HG03139 (cell line): ENCODE results near the gene HAUS5.
A peak's percentile ranks its signal among the peaks of the same experiment; 100 is the strongest.

Experiments used
- ATAC-seq: cut with Tn5 transposase; IDR thresholded peaks from one replicate; pipeline ENCODE4 v1.9.1; 2021; ENCODE audit not compliant: unreplicated experiment

The HAUS5 gene

GRCh38 chr19:35607661-35608060, 4.9 kb upstream of the HAUS5 start:
- no peak for ATAC-seq

GRCh38 chr19:35608251-35608650, 4.3 kb upstream of the HAUS5 start:
- no peak for ATAC-seq

- no peak for ATAC-seq
Observed at GRCh38 chr19:35609851-35610353, 2.6 kb upstream of the HAUS5 start.

GRCh38 chr19:35612224-35612558, 344 bp upstream of the HAUS5 start:
- ATAC-seq = no peak

- ATAC-seq = no peak
Observed at GRCh38 chr19:35613574-35613973, 1.0 kb downstream of the HAUS5 start.

- ATAC-seq = no peak
Observed at GRCh38 chr19:35615036-35615435, 2.5 kb downstream of the HAUS5 start.

- no peak for ATAC-seq
Observed at GRCh38 chr19:35618857-35619256, 6.3 kb downstream of the HAUS5 start.

GRCh38 chr19:35619290-35619923, 6.9 kb downstream of the HAUS5 start:
- no peak for ATAC-seq

GRCh38 chr19:35620001-35620400, 7.5 kb downstream of the HAUS5 start:
- no peak for ATAC-seq

GRCh38 chr19:35621708-35622107, 9.2 kb downstream of the HAUS5 start:
- ATAC-seq = no peak

- no peak for ATAC-seq
Observed at GRCh38 chr19:35622750-35623149, 10.2 kb downstream of the HAUS5 start.

- no peak for ATAC-seq
Observed at GRCh38 chr19:35623327-35624010, 10.9 kb downstream of the HAUS5 start.

- no peak for ATAC-seq
Observed at GRCh38 chr19:35628264-35628564, 15.7 kb downstream of the HAUS5 start.

- peak; percentile 93 for ATAC-seq
Observed at GRCh38 chr19:35628565-35629331, 16.2 kb downstream of the HAUS5 start, which contains the start of gene RBM42. RBM42 (plus strand) TSS chr19:35629036; CDS start chr19:35629154, 118 bp downstream.

- no peak for ATAC-seq
Observed at GRCh38 chr19:35629332-35629633, 16.7 kb downstream of the HAUS5 start.

- ATAC-seq = no peak
Observed at GRCh38 chr19:35633727-35634440, 21.3 kb downstream of the HAUS5 start.

- no peak for ATAC-seq
Observed at GRCh38 chr19:35636651-35637050, 24.1 kb downstream of the HAUS5 start.

GRCh38 chr19:35637165-35637564, 24.6 kb downstream of the HAUS5 start:
- no peak for ATAC-seq

- no peak for ATAC-seq
Observed at GRCh38 chr19:35639321-35639639, 26.7 kb downstream of the HAUS5 start.

GRCh38 chr19:35639863-35640262, 27.3 kb downstream of the HAUS5 start:
- ATAC-seq = no peak

- no peak for ATAC-seq
Observed at GRCh38 chr19:35641515-35642151, 29.1 kb downstream of the HAUS5 start, which contains the start of gene ETV2. ETV2 (plus strand) TSS chr19:35641745; CDS start chr19:35642461, 716 bp downstream.
